22Rv1 (cell line): ENCODE results near the gene ADGRG6.

Source experiments
- CTCF ChIP-seq: fragments of 450-650 bp; IDR thresholded peaks from 2 replicates; pipeline ENCODE4 v1.5.1; 2017; ENCODE audit warnings: mild to moderate bottlenecking
- ZFX ChIP-seq: fragments of 450-650 bp; IDR thresholded peaks from 2 replicates; pipeline ENCODE4 v1.6.1; 2017; ENCODE audit warnings: antibody characterized with exemption, borderline replicate concordance

DNA sequence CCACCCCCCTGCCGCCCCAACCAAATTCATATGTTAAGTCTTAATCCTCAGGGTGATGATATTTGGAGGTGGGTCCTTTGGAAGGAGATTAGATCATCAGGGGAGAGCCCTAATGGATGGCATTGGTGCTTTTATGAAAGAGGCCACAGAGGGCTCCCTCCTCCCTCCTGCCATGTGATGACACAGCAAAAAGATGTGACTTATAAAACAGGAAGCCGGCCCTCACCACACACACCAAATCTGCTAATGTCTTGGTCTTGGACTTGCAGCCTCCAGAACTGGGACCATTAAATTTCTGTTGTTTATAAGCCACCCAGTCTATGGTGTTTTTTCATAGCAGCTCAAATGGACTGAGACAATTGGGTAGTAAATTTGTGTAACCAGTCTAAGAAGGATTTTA, 176.3 kb downstream of the ADGRG6 start:
- no peak for TF ChIP-seq CTCF
- no peak for TF ChIP-seq ZFX
